Activated CD8-positive, alpha-beta memory T cell treated with anti-CD3 and anti-CD28 coated beads, Interleukin-2, amount 50 U/mL, for 1 hour (primary cell): ENCODE results near the gene FARP2.

ENCODE experiments used
- DNase-seq: peaks from one replicate; pipeline ENCODE4 v3.0.0-alpha.2; 2020; ENCODE audit errors: extremely low read depth

FARP2 gene

DNA sequence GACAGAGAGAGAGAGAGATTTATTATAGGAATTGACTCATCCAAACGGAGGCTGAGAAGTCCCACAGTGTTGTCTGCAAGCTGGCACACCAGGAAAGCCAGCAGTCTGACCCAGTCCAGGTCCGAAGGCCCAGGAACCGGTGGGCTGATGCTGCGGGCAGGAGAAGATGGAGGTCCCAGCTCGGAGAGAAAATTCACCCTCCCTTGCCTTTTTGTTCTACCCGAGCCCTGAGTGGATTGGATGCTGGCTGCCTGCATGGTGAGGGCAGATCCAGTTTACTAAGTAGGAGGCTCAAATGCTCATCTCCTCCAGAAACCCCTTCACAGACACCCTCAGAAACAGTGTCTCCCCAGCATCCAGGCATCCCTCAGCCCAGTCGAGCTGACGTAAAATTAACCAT is 174.5 kb downstream of the FARP2 start:
- DNase-seq = no peak

DNA sequence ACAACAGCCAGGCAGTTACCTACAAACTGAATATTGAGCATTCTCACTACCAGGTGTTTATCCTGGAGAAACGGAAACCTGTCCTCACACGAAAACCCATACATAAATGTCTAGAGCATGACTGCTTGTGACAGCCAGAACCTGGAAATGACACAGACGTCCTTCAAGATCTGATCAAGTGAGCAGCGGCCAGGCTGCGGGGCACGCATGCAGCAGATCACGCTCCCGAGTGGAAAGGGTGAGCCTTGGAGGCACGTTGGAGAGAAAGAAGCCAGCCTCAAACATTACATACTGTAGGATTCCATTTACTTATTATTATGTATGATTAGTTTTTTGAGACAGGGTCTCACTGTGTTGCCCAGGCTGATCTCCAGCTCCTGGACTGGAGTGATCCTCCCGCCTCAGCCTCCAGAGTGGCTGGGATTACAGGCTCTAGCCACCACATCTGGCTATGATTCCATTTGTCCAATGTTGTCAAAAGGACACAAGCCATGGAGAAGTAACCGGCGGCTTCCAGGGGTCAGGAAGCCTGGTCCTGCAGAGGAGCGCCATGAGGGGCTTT is 175.2 kb downstream of the FARP2 start:
- no peak for DNase-seq

DNA sequence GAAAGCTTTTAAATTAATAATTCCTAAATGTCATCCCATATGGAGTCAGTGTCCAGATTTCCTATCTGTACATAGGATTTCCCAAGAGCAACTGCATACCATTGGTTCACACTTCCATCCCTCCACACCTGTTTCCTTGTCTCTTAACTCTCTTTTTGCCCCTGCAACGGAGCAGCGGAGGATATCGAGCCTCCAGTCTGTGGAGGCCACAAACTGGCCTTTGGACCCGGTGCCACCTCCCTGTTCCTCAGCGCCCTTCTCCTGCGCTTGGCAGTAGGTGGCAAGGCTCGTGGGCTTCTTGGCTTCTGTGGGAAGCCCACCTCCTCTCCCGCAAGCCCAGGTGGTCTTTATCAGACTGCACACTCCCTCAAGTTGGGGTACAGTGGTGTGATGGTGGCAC is 176.1 kb downstream of the FARP2 start:
- no peak for DNase-seq

DNA sequence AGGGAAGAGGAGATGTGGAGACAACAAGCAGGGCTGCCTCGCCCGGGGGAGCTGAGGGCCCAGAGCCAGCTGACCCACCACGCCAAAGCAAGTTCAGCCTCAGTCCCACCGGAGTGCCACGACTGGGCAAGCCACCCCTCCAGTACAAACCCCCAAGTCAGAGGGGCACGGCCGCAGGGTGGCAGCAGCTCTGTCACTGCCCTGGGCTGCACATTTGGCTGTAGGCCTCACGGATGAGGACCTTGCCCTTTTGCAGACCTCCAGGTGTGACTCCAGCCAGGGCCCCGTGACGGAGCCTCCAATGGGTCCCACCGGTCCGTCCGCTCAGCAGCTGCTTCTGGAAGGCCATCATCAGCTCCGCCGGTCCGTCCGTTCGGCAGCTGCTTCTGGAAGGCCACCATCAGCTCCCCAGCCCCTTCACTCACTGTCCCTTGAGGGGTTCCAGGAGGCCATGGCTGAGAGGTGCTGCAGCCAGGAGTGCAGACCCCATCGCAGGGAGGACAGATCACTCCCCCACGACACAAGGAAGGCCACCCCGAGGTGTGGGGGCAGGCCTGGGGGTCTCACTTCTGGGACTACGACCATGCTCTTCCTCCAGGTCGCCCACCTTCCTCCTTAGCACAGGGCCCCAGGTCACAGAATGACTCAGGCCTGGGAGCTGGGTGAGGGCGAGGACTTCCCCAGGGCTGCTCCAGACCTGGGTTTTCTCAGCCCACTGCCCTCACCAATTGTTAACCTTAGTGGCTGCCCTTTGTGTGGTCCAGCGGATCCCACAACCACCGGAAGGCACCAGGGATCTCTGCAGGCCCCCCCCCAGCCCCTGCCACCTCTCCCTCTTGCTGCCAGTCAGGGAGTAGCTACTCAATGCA is 176.9 kb downstream of the FARP2 start:
- DNase-seq = no peak

DNA sequence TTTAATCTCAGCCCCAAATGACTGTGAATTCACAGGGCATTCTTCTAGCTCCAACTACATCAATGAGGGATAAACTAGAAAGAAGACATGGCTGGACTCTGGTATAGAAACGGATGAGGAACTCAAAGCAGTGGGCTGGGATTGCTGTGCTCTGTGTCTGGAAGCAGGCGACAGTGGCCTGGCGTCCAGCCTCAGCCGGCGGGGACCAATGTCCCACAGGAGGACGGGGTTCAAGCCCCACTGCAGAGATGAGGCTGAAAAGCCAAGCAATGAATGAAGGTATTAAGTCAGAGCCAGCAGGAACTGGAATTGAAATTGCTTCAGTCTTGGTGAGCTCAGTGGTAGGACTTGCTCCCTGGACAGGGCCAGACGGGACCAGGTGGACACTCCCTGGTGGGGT is 178.2 kb downstream of the FARP2 start:
- DNase-seq = no peak

DNA sequence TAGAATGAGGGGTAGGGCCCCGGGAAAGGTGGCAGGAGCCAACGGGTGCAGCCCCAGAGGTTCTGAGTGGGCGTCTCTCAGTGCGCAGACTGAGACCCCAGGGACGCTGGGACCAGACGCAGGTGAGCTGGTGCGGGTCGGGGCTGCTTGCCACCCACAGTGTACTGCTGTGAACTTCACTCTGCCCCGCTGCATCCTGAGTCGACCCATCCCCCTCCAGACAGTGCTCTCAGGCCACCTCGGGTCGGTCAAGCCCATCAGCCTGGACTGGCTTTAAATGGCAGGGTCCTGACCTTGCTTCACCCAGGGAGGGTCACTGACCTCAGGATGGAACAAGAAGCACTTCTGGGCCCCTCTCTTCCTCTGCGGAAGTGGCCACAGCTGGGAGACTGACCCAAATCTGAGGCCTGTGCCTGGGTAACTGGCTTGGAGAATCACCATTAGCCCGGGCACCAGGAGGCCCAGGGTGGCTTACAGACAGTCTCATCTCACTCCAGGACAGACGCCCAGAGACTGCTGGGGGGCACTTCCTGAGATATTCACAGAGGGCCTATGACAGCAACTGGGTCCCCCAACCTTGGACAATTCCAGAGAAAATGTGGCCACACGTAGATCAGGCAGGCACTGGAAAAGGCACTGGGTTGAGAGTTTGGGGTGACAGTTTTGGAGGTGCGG is 178.8 kb downstream of the FARP2 start:
- DNase-seq = no peak

DNA sequence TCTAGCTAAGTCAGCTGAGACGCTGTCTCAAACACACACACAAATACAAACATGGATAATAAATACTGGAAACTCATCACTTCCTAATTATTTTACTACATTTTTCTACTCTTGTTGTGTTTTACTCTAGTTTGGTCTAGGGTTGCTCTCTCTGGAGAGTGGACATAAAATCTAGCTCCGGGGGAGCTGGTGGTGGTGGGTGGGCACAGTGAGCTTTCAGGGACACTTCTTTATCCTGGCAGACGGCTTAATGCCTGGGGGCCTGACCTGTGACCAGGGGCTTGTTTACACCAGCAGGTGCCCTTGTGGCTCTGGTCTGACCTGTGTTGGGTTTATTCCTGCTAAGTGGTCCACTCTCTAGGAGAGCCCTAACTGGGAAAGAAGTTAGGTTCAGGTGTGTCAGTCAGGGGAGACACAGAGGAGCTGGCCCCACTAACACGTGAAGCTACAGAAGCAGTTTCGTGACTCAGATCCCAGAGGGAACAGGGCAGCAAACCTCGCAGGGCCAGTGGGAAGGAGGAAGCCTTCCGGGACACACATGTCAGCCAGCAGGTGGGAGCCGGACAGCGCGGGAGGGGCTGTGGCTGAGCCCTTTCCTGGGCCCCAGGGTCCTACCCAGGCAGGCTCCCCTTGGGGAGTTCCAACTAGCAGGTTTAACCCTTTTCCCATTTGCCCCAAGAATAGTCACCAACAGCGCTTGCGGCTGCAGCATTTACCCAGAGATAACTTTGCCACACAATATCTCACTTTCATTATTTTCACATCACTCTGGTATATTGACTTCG is 180.0 kb downstream of the FARP2 start:
- no peak for DNase-seq

DNA sequence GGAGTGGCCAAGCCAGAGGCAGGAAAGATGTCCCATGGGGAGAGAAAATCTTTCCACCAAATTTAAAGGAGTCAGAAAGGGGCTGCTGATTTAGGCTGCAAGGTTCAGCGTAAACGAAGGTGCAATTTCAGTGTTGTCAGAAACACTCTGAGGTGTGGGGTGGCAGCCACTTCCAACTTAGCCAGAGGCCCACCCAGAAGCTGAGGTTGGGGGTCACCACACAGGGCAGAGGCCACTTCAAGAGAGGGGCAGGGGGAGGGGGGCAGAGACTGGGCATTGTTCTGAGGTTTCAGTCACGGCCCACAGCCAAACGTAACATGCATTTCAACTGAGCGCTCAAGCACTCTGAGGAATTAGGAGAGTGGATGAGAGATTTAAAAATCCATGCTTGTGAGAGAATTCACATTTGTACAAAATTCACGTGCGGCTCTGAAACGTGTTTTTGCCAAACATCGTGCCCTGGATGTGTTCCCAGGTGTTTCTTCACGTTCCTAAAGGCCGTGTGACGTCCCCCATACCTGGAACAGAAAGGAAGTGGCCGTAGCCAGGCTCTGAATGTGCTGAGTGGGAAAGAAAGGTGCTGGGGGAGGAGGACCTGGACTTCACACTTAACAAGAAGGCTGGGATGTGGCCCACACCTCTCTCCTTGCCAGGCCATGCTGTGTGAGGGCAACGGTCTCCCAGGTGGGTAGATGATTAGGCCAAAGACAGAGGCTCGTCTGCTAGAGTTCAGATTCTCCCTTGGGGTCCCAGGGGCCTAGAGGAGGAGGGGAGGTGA is 182.9 kb downstream of the FARP2 start:
- no peak for DNase-seq

DNA sequence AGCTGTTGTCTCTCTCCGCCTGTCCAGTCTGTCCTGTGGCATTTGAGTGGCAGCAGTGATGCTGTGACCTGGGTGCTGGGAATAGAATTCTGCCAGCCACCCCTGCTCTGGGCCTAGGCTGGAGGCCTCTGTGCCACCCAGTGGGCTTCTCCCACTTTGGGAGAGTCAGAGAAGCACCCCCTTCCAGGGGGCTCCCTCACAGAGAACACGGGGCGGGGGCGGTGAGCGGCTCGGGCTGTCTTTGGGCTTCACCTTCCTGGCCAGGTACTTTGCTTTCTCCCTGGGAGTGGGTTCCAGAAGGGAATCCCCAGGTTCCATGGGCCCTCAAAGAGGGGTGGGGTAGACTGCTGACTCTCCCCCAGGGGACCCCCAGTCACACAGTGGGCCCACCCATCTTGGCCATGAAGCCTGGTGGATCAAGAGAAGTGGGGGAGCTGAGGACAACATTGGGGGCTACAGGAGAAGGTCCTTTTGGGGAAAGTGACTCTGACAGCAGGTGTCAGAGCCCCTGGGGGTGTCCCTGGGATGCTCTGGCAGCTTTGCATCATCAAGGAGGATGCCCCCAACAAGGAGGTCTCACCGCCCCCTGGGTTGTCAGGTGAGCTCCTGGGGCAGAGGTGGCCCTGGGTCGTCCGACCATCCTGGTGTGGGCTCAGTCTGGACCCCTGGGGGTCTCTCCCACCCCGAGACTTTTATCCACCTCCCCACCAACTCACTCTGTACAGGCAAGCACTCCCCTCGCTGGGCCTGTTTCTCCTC is 183.7 kb downstream of the FARP2 start:
- DNase-seq = no peak

DNA sequence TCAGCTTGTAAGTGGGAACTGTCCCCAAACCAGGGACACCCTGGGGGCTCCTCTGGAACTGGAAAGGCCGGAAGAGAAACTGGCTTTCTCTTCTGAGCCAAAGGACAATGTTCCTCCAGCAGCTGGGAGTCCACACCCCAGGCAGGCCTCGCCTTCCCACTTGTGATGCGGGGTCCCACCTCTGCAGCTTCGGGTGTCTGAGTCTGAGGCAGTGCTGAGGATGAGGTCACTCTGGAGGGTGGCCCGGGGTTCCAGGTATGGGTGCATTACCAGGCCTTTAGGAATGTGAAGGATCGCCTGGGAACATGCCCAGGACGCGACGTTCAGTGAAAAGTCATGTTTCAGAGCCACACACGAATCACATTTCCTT is 184.3 kb downstream of the FARP2 start:
- DNase-seq = no peak

DNA sequence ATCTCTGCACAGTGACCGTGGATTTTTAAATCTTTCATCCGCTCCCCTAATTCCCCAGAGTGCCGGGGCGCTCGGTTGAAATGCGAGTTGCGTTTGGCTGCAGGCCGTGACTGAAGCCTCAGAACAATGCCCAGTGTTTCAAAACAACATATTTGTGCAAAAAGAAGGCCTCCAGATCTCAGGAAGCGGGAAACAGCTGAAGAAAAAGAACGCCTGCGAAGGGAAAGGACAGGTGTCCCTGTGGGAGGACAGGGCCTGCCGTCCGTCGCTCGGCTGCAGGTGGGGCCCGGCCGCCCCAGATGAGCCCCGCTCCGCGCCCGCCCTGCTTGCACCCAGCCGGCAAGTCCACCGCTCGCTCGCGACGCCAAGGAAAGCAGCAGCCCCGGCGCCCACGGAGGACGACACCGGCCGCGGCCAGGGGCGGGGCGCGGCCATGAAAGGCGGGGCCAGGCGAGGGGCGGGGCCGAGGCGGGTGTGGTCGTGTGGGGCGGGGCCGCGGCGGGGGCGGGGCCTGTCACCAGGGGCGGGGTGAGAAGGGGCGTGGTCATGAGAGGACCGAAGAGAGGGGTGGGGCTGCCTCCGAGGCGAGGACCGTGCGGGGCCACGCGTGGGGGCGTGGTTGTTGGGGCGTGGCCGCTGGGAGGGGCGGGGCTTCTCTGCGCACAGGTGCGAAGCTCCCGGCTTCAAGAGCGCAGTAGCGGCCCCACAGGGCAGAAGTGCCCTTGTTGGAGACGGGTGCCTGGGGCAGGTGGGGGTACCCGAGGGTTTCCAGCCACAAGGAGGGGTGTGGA is 184.9 kb downstream of the FARP2 start:
- no peak for DNase-seq

DNA sequence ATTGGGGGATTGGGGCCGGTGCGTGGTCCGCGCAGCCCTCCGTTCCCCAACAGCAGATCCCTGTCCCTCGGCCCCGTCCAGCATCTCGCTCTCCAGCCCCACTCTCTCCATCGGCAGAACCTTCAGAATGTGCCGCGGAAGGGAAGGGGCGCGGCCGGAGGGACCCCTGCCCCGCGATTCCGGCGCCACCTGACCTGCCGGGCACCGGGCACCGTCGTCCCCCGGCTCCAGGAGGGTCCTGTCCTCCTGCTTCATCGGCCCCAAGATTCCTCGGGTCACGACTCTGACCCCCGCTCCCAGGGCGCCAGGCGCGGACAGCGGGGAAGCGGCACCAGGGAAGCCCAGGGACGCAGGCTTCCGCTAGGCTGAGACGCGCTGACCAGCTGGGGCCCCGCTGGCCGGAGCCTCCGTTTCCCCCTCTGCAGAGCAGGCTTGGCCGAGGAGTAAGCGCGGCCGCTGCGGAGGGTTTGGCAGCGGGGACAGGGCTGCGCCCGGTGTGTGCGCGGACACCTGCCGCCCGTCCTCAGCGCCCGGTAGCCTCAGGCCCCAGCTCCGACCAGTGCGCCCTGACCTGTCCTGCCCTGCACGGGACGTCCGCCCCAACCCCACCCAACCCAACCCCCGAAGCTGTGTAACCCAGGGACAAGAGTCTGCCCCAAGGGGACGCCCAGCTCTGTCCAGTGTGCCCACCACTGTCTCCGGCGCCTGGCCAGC is 185.6 kb downstream of the FARP2 start:
- DNase-seq = no peak

DNA sequence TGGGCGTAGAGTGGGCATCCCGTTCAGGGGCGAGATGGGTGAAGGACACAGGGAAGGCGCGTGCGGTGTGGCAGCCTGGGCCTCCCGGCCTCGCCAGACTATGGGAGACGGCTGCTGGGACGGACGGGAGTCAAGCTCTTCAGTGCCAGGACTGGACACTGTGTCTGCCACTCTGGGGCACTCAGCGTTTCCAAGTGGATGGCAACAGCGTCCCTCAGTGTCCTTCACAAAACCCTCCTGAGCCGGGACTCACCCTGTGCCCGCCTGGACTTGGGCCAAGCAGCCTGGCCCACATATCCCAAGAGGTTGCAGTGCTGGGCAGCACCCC is 186.2 kb downstream of the FARP2 start:
- no peak for DNase-seq
